DOHH2 (cell line): ENCODE measurements around the gene FGF9.

Source experiments
- H3F3A ChIP-seq: fragments of 200-600 bp; sonication (generic), shearing (Covaris generic); 2 replicates; pipeline ENCODE4 v1.6.0; 2016; ENCODE audit warnings: antibody characterized with exemption, mild to moderate bottlenecking; ENCODE audit not compliant: control insufficient read depth, insufficient read depth
- H3K27ac ChIP-seq: fragments of 200-600 bp; sonication (generic); 2 replicates; pipeline ENCODE4 v1.5.1; 2014; ENCODE audit warnings: low read depth, mild to moderate bottlenecking, low read length, moderate library complexity
- H3K27me3 ChIP-seq: fragments of 200-600 bp; sonication (generic); 2 replicates; pipeline ENCODE4 v1.6.1; 2014; ENCODE audit warnings: mild to moderate bottlenecking, low read length, mixed read lengths; ENCODE audit not compliant: control insufficient read depth
- H3K36me3 ChIP-seq: fragments of 200-600 bp; sonication (generic); 2 replicates; pipeline ENCODE4 v1.6.1; 2014; ENCODE audit warnings: mild to moderate bottlenecking, low read length, moderate library complexity, mixed read lengths; ENCODE audit not compliant: control insufficient read depth
- H3K4me1 ChIP-seq: fragments of 200-600 bp; sonication (generic); 2 replicates; pipeline ENCODE4 v1.6.1; 2014; ENCODE audit warnings: mild to moderate bottlenecking, low read length, mixed read lengths; ENCODE audit not compliant: control insufficient read depth
- H3K4me2 ChIP-seq: fragments of 200-600 bp; sonication (generic); 2 replicates; pipeline ENCODE4 v1.6.0; 2014; ENCODE audit warnings: mild to moderate bottlenecking, low read length, moderate library complexity
- H3K4me3 ChIP-seq: fragments of 200-600 bp; sonication (generic); 2 replicates; pipeline ENCODE4 v1.5.1; 2014; ENCODE audit warnings: mild to moderate bottlenecking, low read length, mixed read lengths
- H3K79me2 ChIP-seq: fragments of 200-600 bp; sonication (generic); 2 replicates; pipeline ENCODE4 v1.6.1; 2014; ENCODE audit warnings: mild to moderate bottlenecking, low read length, mixed read lengths; ENCODE audit not compliant: control insufficient read depth
- H3K9me2 ChIP-seq: fragments of 200-600 bp; sonication (generic); replicated peaks from 2 replicates; pipeline ENCODE4 v1.6.1; 2014; ENCODE audit warnings: mild to moderate bottlenecking, low read length, mixed read lengths; ENCODE audit not compliant: control insufficient read depth
- H3K9me3 ChIP-seq: fragments of 200-600 bp; sonication (generic); 2 replicates; pipeline ENCODE4 v1.6.1; 2014; ENCODE audit warnings: antibody characterized with exemption, low read length, mixed read lengths; ENCODE audit not compliant: control insufficient read depth, insufficient read depth
- H4K20me1 ChIP-seq: fragments of 200-600 bp; sonication (generic); 2 replicates; pipeline ENCODE4 v1.6.0; 2014; ENCODE audit warnings: low read depth, mild to moderate bottlenecking, antibody characterized with exemption, low read length, moderate library complexity; ENCODE audit not compliant: control insufficient read depth, insufficient read depth
- EZH2phosphoT487 ChIP-seq: fragments of 200-600 bp; sonication (generic); IDR thresholded peaks from 2 replicates; pipeline ENCODE4 v1.6.1; 2017; ENCODE audit warnings: borderline replicate concordance, mild to moderate bottlenecking, antibody characterized with exemption, low read length, moderate library complexity, mixed read lengths
- TF ChIP-seq, protein P1 (sequence below): fragments of 200-600 bp; sonication (generic); IDR thresholded peaks from one replicate; pipeline ENCODE4 v1.5.1; 2014; ENCODE audit warnings: antibody characterized with exemption, mild to moderate bottlenecking, low read depth, low read length; ENCODE audit not compliant: poor library complexity, severe bottlenecking

The FGF9 gene

DNA sequence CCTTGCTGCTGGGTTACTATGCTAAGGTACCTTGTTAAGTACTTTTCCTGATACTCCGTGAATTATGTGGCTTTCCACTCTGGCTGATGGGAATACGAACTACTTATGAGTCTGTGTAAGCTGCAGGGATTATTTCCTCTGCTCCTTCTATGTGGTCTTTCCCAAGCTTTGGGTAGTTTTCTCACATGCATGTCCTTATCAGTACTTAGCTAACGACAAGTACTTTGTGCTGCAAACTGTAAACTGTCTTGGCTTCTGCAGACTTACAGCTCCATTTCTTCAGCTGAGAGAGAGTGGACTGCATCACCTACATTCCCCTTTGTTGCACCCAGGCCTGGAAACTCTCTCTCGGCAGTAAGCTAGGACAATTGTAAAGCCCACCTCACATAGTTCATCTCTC is 76.6 kb downstream of the FGF9 start:
- H3K27ac ChIP-seq, result no peak overlapping the region
- H3F3A ChIP-seq, result no peaks in the 10 kb centered on the region
- no peaks in the 10 kb centered on the region for H3K79me2 ChIP-seq
- no peaks in the 10 kb centered on the region for H3K4me1 ChIP-seq
- H3K9me2 ChIP-seq, result no peaks in the 10 kb centered on the region
- H3K4me3 ChIP-seq, result no peak overlapping the region
- TF ChIP-seq, protein P1, sequence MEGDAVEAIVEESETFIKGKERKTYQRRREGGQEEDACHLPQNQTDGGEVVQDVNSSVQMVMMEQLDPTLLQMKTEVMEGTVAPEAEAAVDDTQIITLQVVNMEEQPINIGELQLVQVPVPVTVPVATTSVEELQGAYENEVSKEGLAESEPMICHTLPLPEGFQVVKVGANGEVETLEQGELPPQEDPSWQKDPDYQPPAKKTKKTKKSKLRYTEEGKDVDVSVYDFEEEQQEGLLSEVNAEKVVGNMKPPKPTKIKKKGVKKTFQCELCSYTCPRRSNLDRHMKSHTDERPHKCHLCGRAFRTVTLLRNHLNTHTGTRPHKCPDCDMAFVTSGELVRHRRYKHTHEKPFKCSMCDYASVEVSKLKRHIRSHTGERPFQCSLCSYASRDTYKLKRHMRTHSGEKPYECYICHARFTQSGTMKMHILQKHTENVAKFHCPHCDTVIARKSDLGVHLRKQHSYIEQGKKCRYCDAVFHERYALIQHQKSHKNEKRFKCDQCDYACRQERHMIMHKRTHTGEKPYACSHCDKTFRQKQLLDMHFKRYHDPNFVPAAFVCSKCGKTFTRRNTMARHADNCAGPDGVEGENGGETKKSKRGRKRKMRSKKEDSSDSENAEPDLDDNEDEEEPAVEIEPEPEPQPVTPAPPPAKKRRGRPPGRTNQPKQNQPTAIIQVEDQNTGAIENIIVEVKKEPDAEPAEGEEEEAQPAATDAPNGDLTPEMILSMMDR, result no peak
- TF ChIP-seq EZH2phosphoT487, result no peak
- no peaks in the 10 kb centered on the region for H3K9me3 ChIP-seq
- H3K4me2 ChIP-seq, result no peak overlapping the region
- H4K20me1 ChIP-seq, result no peaks in the 10 kb centered on the region
- H3K27me3 ChIP-seq, result no peaks in the 10 kb centered on the region
- H3K36me3 ChIP-seq, result no peaks in the 10 kb centered on the region

DNA sequence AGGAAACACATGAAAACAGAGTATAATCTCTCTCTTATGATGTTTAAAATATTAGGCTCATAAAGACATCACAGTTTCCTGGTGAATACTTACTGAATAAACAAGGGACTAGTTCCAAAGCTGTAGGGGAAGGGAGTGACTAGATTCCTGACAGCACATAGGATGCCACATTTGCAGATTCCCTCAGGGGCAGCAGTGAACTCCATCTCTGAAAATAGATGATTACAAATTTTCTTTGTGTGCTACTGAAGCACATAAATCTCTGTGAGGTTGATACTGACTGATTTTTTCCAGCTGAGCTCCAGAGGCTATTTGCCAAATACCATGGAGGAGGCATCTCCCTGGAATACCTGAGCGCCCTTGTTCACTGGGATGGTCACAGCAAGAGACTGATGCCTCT is 77.3 kb downstream of the FGF9 start:
- Histone ChIP-seq H3F3A (no peaks in the 10 kb centered on the region), H3K79me2 (no peaks in the 10 kb centered on the region), H3K9me2 (no peaks in the 10 kb centered on the region), H3K4me2 (no peak overlapping the region), H3K27me3 (no peaks in the 10 kb centered on the region), H3K9me3 (no peaks in the 10 kb centered on the region), H3K36me3 (no peaks in the 10 kb centered on the region), H4K20me1 (no peaks in the 10 kb centered on the region), H3K4me3 (no peak overlapping the region), H3K27ac (no peak overlapping the region), H3K4me1 (no peaks in the 10 kb centered on the region)
- no peak for TF ChIP-seq EZH2phosphoT487
- TF ChIP-seq, protein P1, result no peak

DNA sequence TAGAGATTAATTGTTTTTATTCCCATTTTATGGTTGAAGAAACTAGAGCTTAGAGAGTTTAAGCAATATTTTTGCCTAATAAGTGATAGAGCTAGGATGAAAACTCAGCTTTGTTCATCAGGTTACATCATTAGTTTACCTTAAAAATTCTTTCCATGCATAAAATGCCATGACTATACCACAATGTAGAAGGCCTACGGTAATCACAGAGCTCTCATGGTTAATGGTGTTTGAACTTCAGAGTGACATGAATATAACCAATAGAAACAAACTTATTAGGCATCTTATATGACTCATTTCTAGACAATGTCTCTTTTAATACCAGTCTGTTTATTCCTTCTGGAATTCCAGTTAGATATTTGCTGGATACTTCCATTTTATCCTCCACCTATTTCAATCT is 78.5 kb downstream of the FGF9 start:
- Histone ChIP-seq H3K9me2 (no peaks in the 10 kb centered on the region), H3K4me2 (no peak overlapping the region), H3K4me1 (no peaks in the 10 kb centered on the region), H3K36me3 (no peaks in the 10 kb centered on the region), H3K79me2 (no peaks in the 10 kb centered on the region), H3K4me3 (no peak overlapping the region), H3K9me3 (no peaks in the 10 kb centered on the region), H3K27me3 (no peaks in the 10 kb centered on the region), H3K27ac (no peak overlapping the region), H4K20me1 (no peaks in the 10 kb centered on the region), H3F3A (no peaks in the 10 kb centered on the region)
- TF ChIP-seq, protein P1, result no peak
- no peak for TF ChIP-seq EZH2phosphoT487

DNA sequence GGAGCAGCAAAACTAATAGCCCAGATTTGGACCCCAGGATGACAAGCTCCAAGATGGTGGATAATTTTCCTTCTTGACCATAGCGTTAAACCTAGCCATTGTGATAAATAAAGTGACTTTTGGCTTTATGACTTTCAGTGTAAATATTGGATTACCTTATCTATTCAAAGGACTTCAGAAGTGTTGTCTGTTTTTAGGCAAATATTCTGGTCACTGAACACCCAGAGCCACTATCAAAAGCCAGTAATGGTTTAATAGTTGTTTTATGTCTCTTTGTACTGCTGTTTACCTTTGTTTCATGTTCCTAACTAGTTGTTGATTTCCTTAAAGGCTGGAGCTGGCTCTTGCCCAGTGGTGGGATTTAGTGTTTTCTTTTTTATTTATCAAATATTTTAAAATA is 81.6 kb downstream of the FGF9 start:
- Histone ChIP-seq H4K20me1 (no peaks in the 10 kb centered on the region), H3F3A (no peaks in the 10 kb centered on the region), H3K9me2 (no peaks in the 10 kb centered on the region), H3K27me3 (no peaks in the 10 kb centered on the region), H3K36me3 (no peaks in the 10 kb centered on the region), H3K9me3 (no peaks in the 10 kb centered on the region), H3K27ac (no peak overlapping the region), H3K4me2 (no peak overlapping the region), H3K4me3 (no peak overlapping the region), H3K4me1 (no peaks in the 10 kb centered on the region), H3K79me2 (no peaks in the 10 kb centered on the region)
- TF ChIP-seq EZH2phosphoT487, result no peak
- TF ChIP-seq, protein P1, result no peak
